GM18526 (cell line): ENCODE data around the gene PPP1CA.

Experiments used
- POLR2A ChIP-seq: IDR thresholded peaks from 3 replicates; pipeline ENCODE4 v1.6.1; 2011; ENCODE audit not compliant: insufficient read length; ENCODE audit errors: extremely low read depth

Gene PPP1CA

GRCh38 chr11:67411785-67412152 is 10.1 kb upstream of the PPP1CA start:
- TF ChIP-seq POLR2A: no peak

- no peak for TF ChIP-seq POLR2A
Observed at GRCh38 chr11:67410984-67411784, 9.5 kb upstream of the PPP1CA start.

- no peak for TF ChIP-seq POLR2A
Observed at GRCh38 chr11:67410369-67410831, 8.7 kb upstream of the PPP1CA start.

GRCh38 chr11:67409781-67410368 is 8.2 kb upstream of the PPP1CA start:
- no peak for TF ChIP-seq POLR2A

GRCh38 chr11:67409261-67409666 is 7.6 kb upstream of the PPP1CA start:
- TF ChIP-seq POLR2A: peak; percentile 62

GRCh38 chr11:67408437-67409200 is 7.0 kb upstream of the PPP1CA start:
- no peak for TF ChIP-seq POLR2A

GRCh38 chr11:67407688-67408163 is 6.1 kb upstream of the PPP1CA start:
- no peak for TF ChIP-seq POLR2A

- no peak for TF ChIP-seq POLR2A
Observed at GRCh38 chr11:67406969-67407687, 5.5 kb upstream of the PPP1CA start.

- TF ChIP-seq POLR2A: no peak
Observed at GRCh38 chr11:67406420-67406968, 4.8 kb upstream of the PPP1CA start.

GRCh38 chr11:67405688-67406339 is 4.2 kb upstream of the PPP1CA start:
- no peak for TF ChIP-seq POLR2A

- TF ChIP-seq POLR2A: no peak
Observed at GRCh38 chr11:67405196-67405567, 3.5 kb upstream of the PPP1CA start.

- no peak for TF ChIP-seq POLR2A
Observed at GRCh38 chr11:67404515-67405195, 3.0 kb upstream of the PPP1CA start.

- TF ChIP-seq POLR2A: no peak
Observed at GRCh38 chr11:67400942-67401494, 640 bp downstream of the PPP1CA start.
